ENCODE measurements around the gene DLD. TPM values are rescaled to one million over a fixed set of nuclear protein-coding genes. Genes with fewer than 3 reads are reported as not detected.

Gene DLD
- polyA plus RNA-seq, 1 donor (not counting 4 experiments of a cell fraction or from before 2014, with no cell fraction given) = 153 TPM

DNA sequence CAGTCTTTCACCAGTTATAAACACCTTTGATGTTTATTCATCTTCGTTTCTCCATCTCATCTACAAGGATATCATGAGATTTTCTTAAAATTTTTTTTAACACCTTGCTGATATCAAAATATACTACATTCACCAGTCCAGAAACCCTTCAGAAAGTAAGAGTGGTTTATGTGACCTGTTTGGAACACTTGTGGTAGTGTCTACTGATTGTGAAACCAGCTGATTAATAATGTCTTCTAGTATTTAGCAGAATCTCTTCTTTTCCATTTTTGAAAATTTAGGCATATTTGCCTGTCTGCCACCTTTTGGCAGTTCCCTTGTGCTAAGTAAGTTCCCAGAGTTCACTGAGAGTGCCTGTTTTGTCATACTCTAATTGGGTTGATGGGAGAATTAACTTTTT is 18.5 kb downstream of the DLD start:
- Histone ChIP-seq H3K4me1 (ENCODE audit: control insufficient read depth, extremely low read depth, insufficient read depth, low read length) (peaks cover 5% of the 10 kb centered on the region), H3K27ac (ENCODE audit: control insufficient read depth, insufficient read depth, low read length) (no peak overlapping the region), H3K9me3 (ENCODE audit: control insufficient read depth, low read depth, low read length) (no peaks in the 10 kb centered on the region), H3K4me3 (ENCODE audit: control insufficient read depth in 2 of 3, extremely low read depth in 1 of 3, insufficient read depth in 2 of 3, low read depth in 1 of 3, low read length in 3 of 3) (no peak overlapping the region), H3K27me3 (ENCODE audit: control insufficient read depth, extremely low read depth, insufficient read depth, low read length) (no peaks in the 10 kb centered on the region), H3K4me2 (ENCODE audit: control insufficient read depth, extremely low read depth, insufficient read depth, low read depth, low read length) (no peak overlapping the region), H3K36me3 (ENCODE audit: control insufficient read depth in 2 of 2, extremely low read depth in 1 of 2, insufficient read depth in 2 of 2, low read length in 2 of 2) (peaks cover 11 to 13% of the 10 kb centered on the region in 2 experiments), H2AFZ (ENCODE audit: control insufficient read depth, low read length) (no peak overlapping the region), H3K79me2 (ENCODE audit: control insufficient read depth, insufficient read depth, low read length) (peaks cover 7% of the 10 kb centered on the region), H3K9me1 (ENCODE audit: control insufficient read depth, extremely low read depth, insufficient read depth, low read length) (no peaks in the 10 kb centered on the region), H3K9ac (ENCODE audit: control insufficient read depth, extremely low read depth, insufficient read depth, low read length) (no peak overlapping the region), H4K20me1 (ENCODE audit: control insufficient read depth, extremely low read depth, insufficient read depth, low read length) (no peaks in the 10 kb centered on the region)
- DNase-seq (ENCODE audit: low read depth, low spot score) = no peak
- no peak for TF ChIP-seq EZH2 (IDR thresholded peaks at IDR 0.05; ENCODE audit: low read length)
- TF ChIP-seq, protein P1, sequence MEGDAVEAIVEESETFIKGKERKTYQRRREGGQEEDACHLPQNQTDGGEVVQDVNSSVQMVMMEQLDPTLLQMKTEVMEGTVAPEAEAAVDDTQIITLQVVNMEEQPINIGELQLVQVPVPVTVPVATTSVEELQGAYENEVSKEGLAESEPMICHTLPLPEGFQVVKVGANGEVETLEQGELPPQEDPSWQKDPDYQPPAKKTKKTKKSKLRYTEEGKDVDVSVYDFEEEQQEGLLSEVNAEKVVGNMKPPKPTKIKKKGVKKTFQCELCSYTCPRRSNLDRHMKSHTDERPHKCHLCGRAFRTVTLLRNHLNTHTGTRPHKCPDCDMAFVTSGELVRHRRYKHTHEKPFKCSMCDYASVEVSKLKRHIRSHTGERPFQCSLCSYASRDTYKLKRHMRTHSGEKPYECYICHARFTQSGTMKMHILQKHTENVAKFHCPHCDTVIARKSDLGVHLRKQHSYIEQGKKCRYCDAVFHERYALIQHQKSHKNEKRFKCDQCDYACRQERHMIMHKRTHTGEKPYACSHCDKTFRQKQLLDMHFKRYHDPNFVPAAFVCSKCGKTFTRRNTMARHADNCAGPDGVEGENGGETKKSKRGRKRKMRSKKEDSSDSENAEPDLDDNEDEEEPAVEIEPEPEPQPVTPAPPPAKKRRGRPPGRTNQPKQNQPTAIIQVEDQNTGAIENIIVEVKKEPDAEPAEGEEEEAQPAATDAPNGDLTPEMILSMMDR (optimal IDR thresholded peaks at IDR 0.05 in 1 of 3, IDR thresholded peaks at IDR 0.05 in 1 of 3, conservative IDR thresholded peaks at IDR 0.05 in 1 of 3; ENCODE audit: extremely low read depth in 1 of 3, insufficient read depth in 2 of 3, low read length in 3 of 3) = no peak
- no peak for FAIRE-seq
- dilution Hi-C loops (cut with MboI; ENCODE audit: extremely low pct_ligation_motif_present, low sequenced_read_pairs) = no loop called here

DNA sequence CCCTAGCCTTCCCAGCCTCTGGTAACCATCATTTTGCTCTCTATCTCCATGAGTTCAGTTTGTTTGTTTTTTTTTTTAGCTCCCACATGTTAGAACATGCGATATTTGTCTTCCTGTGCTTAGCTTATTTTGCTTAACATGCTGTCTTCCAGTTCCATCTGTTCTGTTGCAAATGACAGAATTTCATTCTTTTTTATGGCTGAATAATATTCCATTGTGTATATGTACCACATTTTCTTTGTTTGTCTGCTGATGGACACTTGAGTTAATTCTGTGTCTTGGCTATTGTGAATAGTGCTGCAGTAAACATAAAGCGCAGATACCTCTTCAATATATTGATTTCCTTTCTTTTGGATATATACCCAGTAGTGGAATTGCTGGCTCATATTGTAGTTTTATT is 21.0 kb downstream of the DLD start:
- DNase-seq (ENCODE audit: low read depth, low spot score) = no peak
- Histone ChIP-seq H3K27ac (ENCODE audit: control insufficient read depth, insufficient read depth, low read length) (no peak overlapping the region), H3K9ac (ENCODE audit: control insufficient read depth, extremely low read depth, insufficient read depth, low read length) (no peak overlapping the region), H2AFZ (ENCODE audit: control insufficient read depth, low read length) (no peak overlapping the region), H3K4me3 (ENCODE audit: control insufficient read depth in 2 of 3, extremely low read depth in 1 of 3, insufficient read depth in 2 of 3, low read depth in 1 of 3, low read length in 3 of 3) (no peak overlapping the region), H3K4me1 (ENCODE audit: control insufficient read depth, extremely low read depth, insufficient read depth, low read length) (peaks cover 5% of the 10 kb centered on the region), H3K4me2 (ENCODE audit: control insufficient read depth, extremely low read depth, insufficient read depth, low read depth, low read length) (no peak overlapping the region), H3K9me1 (ENCODE audit: control insufficient read depth, extremely low read depth, insufficient read depth, low read length) (no peaks in the 10 kb centered on the region), H3K27me3 (ENCODE audit: control insufficient read depth, extremely low read depth, insufficient read depth, low read length) (no peaks in the 10 kb centered on the region), H3K36me3 (ENCODE audit: control insufficient read depth in 2 of 2, extremely low read depth in 1 of 2, insufficient read depth in 2 of 2, low read length in 2 of 2) (peaks cover 9 to 15% of the 10 kb centered on the region in 2 experiments), H4K20me1 (ENCODE audit: control insufficient read depth, extremely low read depth, insufficient read depth, low read length) (no peaks in the 10 kb centered on the region), H3K79me2 (ENCODE audit: control insufficient read depth, insufficient read depth, low read length) (peaks cover 12% of the 10 kb centered on the region), H3K9me3 (ENCODE audit: control insufficient read depth, low read depth, low read length) (no peaks in the 10 kb centered on the region)
- no peak for FAIRE-seq
- TF ChIP-seq, protein P1 (optimal IDR thresholded peaks at IDR 0.05 in 1 of 3, IDR thresholded peaks at IDR 0.05 in 1 of 3, conservative IDR thresholded peaks at IDR 0.05 in 1 of 3; ENCODE audit: extremely low read depth in 1 of 3, insufficient read depth in 2 of 3, low read length in 3 of 3) = no peak
- no peak for TF ChIP-seq EZH2 (IDR thresholded peaks at IDR 0.05; ENCODE audit: low read length)
- dilution Hi-C loops (cut with MboI; ENCODE audit: extremely low pct_ligation_motif_present, low sequenced_read_pairs) = no loop called here
